ENCODE data around the gene PDE2A.

The PDE2A gene

GRCh38 chr11:72609045-72609444 is 65.2 kb downstream of the PDE2A start:
- no peak for DNase-seq

DNA sequence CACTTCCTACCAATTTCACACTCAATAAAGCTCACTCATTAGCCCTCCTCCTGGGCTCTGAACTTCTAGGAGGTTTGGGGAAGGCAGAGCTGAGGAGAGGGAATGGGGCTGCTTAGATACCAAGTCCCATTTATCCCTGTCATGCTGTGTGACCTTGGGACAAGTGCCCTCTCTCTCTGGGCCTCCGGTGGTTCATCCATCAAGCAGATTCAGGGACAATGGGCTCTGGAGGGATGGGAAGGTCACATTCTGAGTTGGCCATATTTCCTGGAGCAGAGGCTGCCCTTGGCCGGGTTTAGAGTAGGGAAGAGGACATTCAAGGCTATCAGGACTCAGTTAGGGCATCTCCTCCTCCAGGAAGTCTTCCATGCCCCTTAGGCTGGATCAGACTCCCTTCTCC is 66.7 kb downstream of the PDE2A start:
- DNase-seq: no peak

DNA sequence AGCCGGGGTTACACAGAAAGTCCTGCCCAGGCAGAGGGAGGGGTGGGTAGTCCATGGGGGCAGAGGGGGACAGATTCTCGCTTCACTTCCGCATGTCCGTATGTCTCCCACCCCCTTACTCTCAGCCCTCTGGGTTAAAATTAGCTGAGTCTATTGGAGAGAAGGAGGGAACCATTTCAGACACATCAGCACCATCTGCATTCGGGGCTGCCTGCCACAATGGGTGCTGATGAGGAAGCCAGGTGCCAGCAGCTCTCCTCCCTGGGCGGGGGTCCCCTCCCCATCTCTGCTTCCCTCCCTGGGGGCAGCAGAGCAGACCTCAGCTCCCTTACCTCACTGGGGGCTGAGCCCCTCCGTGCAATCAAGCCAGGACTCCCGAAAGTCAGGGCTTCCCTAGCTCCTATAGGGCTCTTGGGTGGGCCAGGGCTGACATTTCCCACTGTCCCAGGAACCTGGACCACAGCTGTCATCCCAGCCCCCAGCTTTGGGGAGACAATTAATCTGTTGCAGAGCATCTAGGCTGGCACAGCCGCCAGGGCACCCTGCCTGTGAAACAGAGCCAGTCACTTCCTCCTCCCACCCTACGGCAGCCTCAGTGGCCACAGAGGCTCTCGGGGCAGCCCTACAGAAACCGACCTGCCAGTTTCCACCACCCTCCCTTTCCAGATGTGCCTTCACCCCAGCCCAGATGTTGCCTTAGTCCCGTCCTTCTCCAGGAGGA is 67.3 kb downstream of the PDE2A start:
- no peak for DNase-seq

DNA sequence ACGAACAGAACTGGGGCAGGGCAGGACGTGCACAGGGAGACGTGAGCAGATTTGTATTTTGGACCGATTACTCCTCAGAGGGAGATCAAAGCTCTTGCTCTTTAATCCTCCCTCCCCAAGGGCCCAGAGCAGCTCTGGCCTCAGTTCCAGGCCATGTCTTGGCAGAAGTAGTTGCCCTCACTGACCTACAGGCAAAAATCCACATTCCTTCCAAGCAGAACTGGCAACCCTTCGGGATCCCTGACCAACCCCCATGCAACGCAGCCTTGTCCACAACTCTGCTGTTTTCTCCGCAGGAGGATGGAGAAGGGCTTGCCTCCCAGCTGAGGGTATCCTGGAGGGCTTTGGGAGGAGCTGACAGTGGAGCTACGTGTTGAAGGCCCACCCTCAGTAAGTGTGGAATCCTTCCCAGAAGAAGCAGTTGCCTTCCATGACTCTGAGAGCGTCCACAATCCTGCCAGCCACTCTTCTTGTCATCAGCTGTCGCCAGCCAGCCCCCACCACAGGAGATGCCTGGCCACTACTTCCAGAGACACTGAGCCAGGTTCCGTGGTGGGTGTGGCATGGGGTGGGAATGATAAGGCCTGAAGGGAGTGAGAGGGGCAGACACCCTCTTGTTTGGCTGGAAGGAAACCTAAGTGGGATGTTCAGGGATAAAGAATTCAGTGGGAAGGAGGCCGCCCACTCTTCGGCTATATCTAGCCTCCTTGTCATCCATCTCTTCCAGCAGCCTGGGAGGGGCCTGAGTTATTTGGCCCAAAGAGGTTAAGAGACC is 68.1 kb downstream of the PDE2A start:
- no peak for DNase-seq

GRCh38 chr11:72604256-72604655 is 70.0 kb downstream of the PDE2A start:
- no peak for DNase-seq

DNA sequence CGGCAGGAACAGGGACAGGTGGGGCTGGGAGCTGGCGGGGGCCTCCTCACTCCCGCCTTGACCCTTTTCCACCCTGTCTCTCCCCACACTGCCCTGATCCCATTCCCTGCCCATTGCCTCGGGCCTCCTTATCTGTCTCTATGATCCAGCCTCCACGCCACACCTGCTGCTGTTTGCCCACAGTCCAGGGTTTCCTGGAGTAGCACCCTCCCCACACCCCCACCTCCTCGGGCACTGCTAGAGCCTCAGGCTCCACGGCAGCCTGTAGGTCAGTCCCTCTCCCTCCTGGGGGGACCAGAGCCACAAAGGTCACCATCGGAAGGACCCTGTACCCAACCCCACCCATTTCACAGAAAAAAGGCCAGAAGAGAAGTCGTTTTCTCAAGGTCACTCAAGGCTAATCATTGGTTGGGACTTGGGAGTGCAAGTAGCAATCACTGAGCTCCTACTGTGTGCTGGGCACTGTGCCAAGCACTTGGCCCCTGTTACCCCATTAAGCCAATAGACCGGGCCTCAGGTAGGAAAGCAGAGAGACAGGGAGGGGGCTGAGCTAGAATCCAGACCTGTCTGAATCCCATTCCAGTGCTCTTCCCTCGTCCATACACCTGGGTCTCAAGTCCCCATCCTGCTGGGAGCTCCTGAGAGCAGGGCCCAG is 71.8 kb downstream of the PDE2A start:
- no peak for DNase-seq

DNA sequence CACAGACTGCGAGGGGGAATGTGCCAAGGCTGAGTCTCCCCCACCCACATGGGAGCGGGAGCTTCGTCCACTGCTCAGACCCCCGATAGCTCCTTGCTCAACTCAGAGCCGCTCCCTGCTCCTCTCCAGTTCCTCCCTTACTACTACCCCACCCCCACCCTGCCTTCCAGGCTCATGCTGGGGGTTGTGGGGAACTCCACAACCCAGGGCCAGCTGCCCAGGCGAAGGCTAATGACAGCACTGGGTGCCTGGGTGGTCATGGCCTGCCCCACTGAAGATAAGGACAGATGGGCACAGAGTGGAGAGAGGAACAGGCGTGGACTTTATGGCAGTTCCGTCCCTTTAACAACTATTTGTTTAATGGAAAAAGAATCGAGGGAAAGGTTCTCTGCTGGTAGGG is 73.7 kb downstream of the PDE2A start:
- no peak for DNase-seq

DNA sequence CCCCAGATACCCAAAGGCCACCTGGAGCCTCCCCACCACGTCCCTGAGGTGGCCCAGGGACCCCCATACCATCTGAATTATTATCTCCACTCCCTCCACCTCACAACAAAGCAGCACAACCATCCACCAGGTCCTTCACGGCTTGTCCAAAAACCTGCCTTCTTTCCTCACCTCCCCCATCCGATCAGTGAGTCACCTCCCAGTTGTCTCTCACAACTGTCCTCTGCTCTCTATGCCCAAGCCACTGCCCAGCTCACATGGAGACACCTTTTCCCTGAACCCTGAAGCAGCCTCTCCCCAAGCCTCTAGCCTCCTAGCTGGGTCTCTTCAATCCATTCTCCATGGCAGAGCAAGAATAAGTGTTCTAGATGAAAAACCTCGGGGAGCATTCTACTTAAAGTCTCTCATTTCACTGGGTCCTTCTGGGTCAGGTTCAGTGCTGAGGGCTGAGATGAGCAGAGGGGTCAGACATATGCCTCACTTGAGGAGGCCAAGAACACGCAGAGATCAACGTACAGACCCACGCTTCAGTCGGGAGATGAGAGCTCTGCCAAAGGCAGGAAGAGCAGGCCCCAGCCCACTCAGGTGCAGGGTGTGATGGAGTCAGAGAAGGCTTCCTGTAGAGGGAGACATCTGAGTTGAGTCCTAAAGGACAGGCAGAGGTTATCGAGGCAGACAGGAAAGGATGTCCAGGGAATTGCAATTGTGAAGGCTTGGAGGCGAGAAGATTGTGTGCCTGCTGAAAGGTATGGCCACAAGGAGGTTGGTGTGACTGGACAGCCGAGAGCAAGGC is 74.7 kb downstream of the PDE2A start:
- DNase-seq: no peak

- DNase-seq: no peak
Observed at GRCh38 chr11:72598906-72599305, 75.3 kb downstream of the PDE2A start.

- DNase-seq: no peak
Observed at GRCh38 chr11:72598466-72598865, 75.8 kb downstream of the PDE2A start.

- no peak for DNase-seq
Observed at GRCh38 chr11:72597721-72598120, 76.5 kb downstream of the PDE2A start.

GRCh38 chr11:72595292-72595684 is 78.9 kb downstream of the PDE2A start:
- no peak for DNase-seq

- DNase-seq: no peak
Observed at GRCh38 chr11:72594493-72595291, 79.5 kb downstream of the PDE2A start.

- no peak for DNase-seq
Observed at GRCh38 chr11:72592698-72593495, 81.3 kb downstream of the PDE2A start.

DNA sequence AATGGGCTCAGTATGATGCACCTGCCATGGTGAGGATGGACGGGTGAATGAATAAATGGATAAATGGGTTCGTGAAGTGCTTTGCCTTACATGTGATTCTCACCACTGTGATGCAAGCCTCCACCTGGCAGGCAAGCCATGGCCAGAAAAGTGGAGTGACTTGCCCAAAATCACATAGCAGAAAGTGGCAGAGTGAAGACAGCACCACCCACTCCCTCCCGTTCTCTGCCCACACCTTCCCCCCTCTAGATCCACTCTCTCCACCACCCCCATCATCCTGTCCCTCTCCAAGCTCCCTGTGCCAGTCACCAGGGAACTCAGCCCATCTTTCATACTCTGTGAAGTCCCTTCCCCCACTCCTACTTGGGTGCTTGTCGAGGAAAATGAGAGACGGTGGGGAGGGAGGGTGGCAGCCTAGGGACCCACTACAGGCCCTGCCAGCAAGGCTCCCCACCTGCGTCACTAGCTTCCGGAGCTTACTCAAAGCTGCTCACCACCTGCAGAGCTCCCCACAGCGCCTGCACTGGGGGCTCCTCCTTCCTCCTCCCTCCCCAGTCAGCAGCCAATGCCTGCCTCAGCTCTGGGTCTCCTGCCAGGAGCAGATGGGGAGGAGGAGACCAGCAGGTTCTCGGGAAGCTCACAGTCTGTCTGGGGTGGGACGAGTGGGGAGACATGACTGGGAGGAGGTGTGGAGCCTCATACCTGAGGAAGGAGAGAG is 82.3 kb downstream of the PDE2A start:
- peak; percentile 44 for DNase-seq

- no peak for DNase-seq
Observed at GRCh38 chr11:72591023-72591422, 83.2 kb downstream of the PDE2A start.

GRCh38 chr11:72589802-72590761 is 84.1 kb downstream of the PDE2A start:
- DNase-seq: peak; percentile 59

- no peak for DNase-seq
Observed at GRCh38 chr11:72588421-72589410, 85.5 kb downstream of the PDE2A start.

All from CD4-positive, alpha-beta T cell treated with Interleukin-6 for 4 hours (primary cell).